ENCODE results near the gene PLAC9.

The PLAC9 gene

GRCh38 chr10:80161321-80162083 lies 29.0 kb downstream of the PLAC9 start:
- no peak for DNase-seq

GRCh38 chr10:80163741-80164341 lies 31.3 kb downstream of the PLAC9 start:
- DNase-seq = no peak

- DNase-seq = no peak
Observed at GRCh38 chr10:80164596-80164995, 32.1 kb downstream of the PLAC9 start.

DNA sequence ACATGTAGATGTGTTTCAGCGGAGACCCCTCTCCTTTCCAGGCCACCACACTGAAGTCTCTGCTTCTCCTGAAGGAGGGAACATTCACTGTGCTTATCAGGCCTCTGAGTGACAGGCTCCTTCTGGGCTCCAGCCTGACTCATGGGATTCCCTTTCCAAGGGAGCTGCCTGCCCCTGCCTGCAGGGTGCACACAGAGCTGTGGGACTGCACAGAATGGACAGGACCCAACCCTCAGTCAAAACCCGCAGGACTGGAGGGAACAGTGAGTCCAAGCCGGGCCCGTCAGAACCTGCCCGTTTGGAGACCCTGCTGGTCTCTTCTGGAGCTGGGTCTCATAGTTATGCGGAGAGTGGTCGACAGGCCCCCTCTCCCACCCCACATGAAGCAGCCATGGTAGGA lies 32.6 kb downstream of the PLAC9 start:
- peak; percentile 46 for DNase-seq

- DNase-seq = no peak
Observed at GRCh38 chr10:80166581-80167470, 34.3 kb downstream of the PLAC9 start.

DNA sequence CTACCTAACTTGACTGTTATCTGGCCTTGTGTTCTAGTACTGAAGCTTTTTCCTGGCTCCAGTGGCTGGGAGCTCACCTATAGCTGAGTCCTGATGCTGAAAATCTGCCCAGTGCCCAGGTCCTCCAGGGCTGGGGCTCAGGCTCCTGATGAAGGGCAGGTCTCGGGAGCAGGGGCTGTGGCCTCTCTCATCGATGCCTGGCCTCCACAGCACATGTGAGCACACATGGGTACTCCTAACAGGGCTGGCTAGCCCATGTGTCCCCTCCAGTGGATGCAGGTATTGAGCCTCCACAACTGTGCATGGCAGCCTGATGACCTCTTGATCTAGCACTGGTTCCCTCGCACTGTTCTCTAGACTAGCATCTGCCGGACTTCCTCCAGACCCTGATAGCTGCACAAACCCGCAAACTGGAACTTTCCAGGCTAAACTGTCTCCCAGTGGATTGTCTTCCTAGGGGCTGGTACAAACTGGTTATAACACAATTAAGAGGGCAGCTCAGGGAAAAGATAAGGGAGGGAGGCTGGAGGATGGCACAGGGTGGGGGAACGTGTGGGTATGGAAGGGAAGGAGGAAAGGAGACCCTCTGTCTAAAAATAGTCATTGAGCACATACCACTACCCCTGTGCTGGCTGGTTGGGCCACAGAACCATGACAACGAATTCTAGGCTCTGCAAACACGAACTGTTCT lies 35.1 kb downstream of the PLAC9 start:
- no peak for DNase-seq

- no peak for DNase-seq
Observed at GRCh38 chr10:80168162-80168511, 35.6 kb downstream of the PLAC9 start.

DNA sequence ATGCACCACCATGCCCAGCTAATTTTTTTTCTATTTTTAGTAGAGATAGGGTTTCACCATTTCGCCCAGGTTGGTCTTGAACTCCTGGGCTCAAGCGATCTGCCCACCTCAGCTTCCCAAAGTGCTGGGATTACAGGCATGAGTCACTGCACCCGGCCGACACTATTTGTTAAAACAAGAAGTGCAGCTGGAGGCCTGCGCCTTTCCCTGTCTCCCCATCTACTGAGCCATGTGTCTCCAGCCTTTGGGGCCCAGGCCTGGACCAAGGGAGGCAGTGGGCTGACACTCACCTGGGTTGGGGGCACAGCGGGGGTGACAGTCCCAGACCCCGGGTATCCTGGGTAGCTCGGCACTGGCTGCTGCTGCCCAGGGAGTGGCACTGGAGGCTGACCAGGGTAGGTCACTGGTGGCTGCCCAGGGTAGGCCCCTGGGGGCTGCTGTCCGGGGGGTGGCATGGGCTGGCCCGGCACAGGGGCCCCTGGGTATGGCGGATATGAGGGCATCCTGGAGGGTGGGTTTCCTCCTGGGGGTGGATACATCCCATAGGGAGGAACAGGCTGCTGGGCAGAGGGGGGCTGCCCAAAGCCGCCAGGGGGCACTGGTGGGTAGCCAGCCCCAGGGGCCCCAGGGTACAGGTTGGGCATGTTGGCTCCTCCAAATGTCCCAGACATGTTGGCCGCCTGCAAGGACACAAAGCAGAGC lies 36.3 kb downstream of the PLAC9 start:
- peak; percentile 75 for DNase-seq

DNA sequence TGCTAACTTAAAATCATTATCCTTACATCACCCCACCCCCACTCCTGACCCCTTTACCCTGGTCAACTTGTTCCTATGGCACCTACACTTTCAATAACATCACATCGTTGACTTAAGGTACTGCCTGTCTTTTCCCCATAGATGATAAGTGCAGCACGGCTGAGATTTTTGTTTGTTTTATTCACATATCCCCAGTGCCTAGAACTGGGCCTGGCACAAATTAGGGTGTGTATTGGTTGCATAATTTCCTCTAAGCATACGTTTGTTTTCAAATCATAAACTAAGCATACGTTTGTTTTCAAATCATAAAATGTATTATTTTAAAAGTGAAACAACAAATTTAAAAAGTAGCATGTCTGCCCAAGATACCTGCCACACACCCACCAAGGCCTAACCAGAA lies 37.5 kb downstream of the PLAC9 start:
- DNase-seq = no peak

DNA sequence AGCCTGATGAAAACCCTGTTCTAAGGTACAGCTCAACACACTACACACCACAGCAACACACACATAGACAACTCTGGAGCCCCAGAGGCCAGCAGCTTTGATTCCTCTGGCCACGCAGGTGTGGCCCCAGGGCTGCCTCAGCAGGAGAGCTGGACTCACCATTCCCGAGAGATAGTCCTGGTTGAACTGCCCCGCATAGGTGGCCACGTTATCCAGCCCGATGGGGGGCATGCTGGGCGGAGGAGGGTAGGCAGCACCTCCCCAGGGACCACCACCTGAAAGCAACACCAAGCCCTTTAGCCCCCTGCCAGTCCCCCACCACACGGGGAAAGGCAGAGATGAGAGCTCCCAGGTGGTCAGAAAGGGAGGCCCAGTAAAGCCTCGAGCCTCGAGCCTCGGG lies 38.1 kb downstream of the PLAC9 start:
- DNase-seq = no peak

DNA sequence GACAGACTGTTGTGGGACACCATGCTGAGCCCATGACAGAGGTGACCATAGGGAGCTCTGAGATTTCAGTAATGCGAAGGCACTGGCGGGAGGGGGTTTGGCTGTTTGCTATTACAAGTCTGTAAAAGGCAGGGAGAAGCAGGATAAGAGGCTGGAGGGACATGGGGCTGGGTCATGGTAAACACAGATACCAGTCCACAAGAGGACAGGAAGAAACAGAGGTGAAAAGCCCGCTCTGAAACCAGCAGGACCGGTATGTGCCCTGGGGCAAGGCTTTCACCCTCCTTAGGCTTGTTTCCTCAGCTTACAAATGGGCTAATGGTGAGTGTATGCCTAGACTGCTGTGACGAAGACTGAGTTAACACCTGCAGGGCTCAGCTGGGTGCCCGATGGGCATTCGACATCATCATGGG lies 38.7 kb downstream of the PLAC9 start:
- no peak for DNase-seq

DNA sequence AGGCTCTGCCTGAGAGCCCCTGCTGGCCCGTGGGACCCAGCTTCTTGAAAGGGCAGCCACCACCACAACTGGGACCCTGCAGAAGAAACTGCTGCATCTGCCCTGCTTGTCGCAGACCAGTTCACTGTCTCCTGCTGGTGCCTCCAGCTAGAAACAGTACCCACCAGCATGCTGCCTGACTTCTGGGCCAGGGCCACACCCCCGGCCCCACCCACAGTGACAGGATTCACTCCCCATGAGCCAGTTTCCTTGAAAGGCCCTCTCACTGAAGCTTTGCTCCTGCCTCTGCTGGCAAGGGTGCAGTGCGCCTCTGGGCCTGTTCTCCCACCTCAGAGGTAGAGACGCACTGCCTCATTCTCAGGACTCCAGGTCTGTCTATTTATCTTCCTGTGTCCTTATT lies 40.4 kb downstream of the PLAC9 start:
- no peak for DNase-seq

DNA sequence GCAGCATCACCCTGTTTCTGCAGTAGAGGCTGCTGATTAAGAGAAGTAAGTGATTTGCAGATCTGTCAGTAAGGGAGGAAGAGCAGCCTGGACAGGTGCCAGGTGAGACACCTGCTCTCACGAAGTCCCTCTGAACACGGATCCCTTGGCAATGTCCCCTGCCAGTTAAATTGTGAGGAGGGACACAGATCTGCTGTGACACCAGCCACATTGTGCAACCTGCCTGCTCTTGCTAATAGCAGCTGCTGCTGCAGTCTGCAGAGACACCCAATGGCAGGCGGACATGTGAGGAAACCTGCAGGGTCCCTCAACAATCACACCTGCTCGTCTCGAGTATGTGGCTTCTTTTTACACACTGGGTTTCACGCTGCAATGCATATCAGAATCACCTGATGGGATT lies 40.9 kb downstream of the PLAC9 start:
- no peak for DNase-seq

- no peak for DNase-seq
Observed at GRCh38 chr10:80174641-80175395, 42.3 kb downstream of the PLAC9 start.

DNA sequence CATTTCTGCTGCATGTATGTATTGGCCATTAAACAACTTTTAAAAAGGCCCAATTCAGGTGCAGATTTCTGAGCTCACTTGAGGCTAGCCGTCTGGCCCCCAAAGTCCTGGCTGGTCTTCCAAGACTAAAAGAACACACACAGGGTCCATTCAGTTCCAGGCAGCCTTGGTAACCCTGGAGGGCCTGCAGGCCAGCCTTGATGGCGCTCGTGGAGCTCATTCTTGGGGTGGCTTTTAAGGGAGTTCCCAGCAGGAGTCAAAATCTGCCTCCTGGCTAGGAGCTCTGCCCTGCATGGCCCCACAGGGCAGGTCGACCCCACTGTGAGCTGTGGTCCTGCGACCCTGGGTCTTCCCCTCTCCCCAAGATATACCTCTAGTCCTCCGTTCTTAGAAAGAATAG lies 44.0 kb downstream of the PLAC9 start:
- no peak for DNase-seq

DNA sequence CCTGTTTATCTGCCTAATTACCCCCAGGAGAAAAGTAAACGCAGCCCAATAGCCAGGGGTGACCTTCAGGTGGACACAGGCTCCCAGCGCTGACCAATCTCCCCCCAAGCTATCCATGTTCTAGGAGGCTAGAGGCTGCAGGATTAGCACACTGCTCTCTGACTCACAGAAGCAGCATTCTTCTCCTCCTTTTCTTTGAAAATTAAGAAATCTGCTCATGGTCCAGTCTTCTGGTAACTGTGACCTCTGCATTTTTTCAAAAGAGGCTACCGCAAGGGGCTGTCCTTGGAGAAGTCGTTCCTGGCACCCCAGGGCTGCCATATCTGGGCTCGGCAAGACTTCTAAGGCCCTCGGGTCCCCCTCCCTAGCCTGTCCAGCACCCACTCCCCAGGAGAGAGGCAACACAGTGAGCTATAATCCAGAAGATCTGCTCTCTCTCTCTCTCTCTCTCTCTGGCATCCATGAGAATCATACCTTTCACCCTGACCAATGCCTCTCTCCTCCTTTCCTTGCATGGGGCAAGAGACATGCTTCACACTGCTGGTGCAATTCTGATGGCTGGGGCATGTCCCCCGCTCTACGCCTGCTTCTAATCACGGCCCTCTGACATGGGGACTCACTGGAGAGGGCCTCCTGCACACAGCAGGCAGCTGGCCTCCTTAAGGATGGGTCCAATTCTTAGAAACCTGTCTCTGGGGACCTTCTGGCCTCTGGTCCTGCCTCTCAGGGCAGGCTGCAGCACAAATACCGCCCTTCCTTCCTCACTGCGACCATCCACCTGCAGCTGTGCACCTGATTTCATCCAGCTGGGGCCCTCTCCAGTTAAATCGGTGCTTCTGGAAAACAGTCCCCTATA lies 45.5 kb downstream of the PLAC9 start:
- no peak for DNase-seq

- DNase-seq = no peak
Observed at GRCh38 chr10:80182986-80183385, 50.5 kb downstream of the PLAC9 start.

DNA sequence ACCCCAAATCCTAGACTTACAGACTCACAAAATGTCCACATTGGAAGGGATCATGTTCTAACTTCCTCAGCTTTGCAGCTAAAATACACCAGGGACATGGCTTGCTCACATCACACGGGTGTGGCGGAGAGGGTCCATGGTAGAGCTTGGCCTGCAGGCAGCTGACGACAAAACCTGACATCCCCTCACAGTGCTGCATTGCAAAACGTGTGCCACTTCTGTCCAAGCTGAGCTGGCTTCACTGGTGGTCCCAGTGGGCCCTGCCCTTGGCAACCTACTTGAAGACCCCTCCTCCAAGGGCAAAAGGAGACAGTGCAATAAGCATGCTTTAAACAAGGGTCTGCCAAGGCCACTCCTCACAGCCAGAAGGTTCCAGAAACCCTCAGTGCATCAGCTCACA lies 50.9 kb downstream of the PLAC9 start:
- no peak for DNase-seq

DNA sequence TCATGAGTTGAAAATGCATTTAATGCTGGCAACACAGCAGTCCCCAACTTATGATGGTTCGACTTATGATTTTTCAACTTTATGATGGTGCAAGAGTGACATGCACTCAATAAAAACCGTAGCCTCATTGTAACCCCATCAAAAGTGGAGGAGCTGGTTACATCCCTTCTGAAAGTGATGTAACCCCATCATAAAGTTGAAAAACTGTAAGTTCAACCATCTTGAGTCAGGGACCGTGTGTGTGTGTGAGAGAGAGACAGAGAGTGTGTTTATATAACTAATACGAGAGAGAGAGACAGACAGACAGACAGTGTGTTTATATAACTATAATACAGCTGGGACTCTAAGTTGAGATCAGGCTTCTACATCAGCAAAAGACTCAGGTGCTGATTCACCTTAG lies 51.8 kb downstream of the PLAC9 start:
- no peak for DNase-seq

DNA sequence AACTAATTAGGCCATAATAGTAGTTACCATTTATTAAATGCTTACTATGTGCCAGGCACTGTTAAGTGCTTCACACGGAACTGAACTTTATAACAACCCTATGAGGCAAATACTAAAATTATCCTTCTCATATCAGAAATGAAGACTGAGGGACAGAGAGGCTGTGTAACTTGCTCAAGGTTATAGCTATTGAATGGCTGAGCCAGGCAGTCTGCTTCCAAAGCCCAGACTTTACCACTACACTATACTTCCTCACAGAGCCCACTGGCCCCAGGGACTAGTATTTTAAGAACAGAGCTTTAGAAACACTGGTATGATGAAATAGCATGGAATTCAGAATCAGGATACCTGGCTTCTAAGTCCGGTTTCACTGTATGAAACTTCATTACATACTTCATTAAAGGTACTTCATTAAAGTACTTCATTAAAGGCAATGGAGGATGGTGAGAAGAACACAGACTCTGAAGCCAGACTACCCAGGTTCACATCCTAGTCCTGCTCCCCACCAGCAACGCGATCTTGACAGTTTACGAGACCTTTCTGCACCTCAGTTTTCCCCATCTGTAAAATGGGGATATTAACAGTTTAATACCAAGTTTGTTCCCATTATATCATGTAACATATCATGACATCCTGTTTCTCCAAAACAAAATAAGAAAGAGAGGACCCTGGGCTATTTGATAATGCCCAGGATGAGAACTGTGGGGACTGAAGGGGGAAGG lies 53.2 kb downstream of the PLAC9 start:
- DNase-seq = no peak

Measured in 8988T (cell line).